NCI-H524 treated with DMSO at 0.1 percent for 48 hours (cell line): Measurements from ENCODE around the gene MIER2.

Experiments used
- DNase-seq: peaks from one replicate; lab custom pipeline; 2025; lab: John Stamatoyannopoulos, UW

Gene MIER2

GRCh38 chr19:330503-330902, 14.1 kb downstream of the MIER2 start:
- DNase-seq, result no peak

GRCh38 chr19:329876-330275, 14.7 kb downstream of the MIER2 start:
- DNase-seq, result no peak

GRCh38 chr19:328025-328505, 16.5 kb downstream of the MIER2 start:
- DNase-seq, result no peak

- DNase-seq, result no peak
Measured at GRCh38 chr19:327291-328024, 17.1 kb downstream of the MIER2 start.

- no peak for DNase-seq
Measured at GRCh38 chr19:326871-327270, 17.7 kb downstream of the MIER2 start.

GRCh38 chr19:325937-326565, 18.5 kb downstream of the MIER2 start:
- no peak for DNase-seq

GRCh38 chr19:325173-325936, 19.2 kb downstream of the MIER2 start:
- no peak for DNase-seq

GRCh38 chr19:324716-325115, 19.9 kb downstream of the MIER2 start:
- no peak for DNase-seq

- DNase-seq, result no peak
Measured at GRCh38 chr19:322616-323015, 22.0 kb downstream of the MIER2 start.

- no peak for DNase-seq
Measured at GRCh38 chr19:318509-318774, 26.2 kb downstream of the MIER2 start.

GRCh38 chr19:317710-318508, 26.7 kb downstream of the MIER2 start:
- no peak for DNase-seq

GRCh38 chr19:315811-316210, 28.8 kb downstream of the MIER2 start:
- no peak for DNase-seq

- no peak for DNase-seq
Measured at GRCh38 chr19:313988-314815, 30.4 kb downstream of the MIER2 start.

- no peak for DNase-seq
Measured at GRCh38 chr19:313169-313987, 31.2 kb downstream of the MIER2 start.

GRCh38 chr19:311813-312261, 32.8 kb downstream of the MIER2 start:
- DNase-seq, result no peak

GRCh38 chr19:310781-311496, 33.7 kb downstream of the MIER2 start:
- no peak for DNase-seq

- DNase-seq, result no peak
Measured at GRCh38 chr19:310141-310651, 34.4 kb downstream of the MIER2 start.

GRCh38 chr19:309206-309565, 35.4 kb downstream of the MIER2 start:
- no peak for DNase-seq

- DNase-seq, result no peak
Measured at GRCh38 chr19:308471-309205, 36.0 kb downstream of the MIER2 start.
